Prostate gland (tissue), 2 donors: ENCODE results near the gene STT3A. TPM values are rescaled to one million over a fixed set of nuclear protein-coding genes. Genes with fewer than 3 reads are reported as not detected.

Experiments
- DNase-seq: peaks from one replicate; pipeline ENCODE4 v3.0.0-alpha.2; 2019; ENCODE audit warnings: low spot score
- H3K27ac ChIP-seq, 2 donors: fragments of 200-600 bp; sonication (generic); 2 replicates each; pipeline ENCODE4 v1.5.1; 2017 to 2019
- H3K27me3 ChIP-seq: fragments of 200-600 bp; sonication (generic); replicated peaks from 2 replicates; pipeline ENCODE4 v1.5.1; 2019; ENCODE audit not compliant: insufficient read depth
- H3K36me3 ChIP-seq, 2 donors: fragments of 200-600 bp; sonication (generic); 1 replicate in 1 of 2; 2 replicates in 1 of 2; pipeline versions ENCODE4 v1.5.1 to v1.8.1; 2017 to 2019
- H3K4me1 ChIP-seq: fragments of 200-600 bp; sonication (generic); replicated peaks from 2 replicates; pipeline ENCODE4 v1.5.1; 2019
- H3K4me3 ChIP-seq, 2 donors: fragments of 200-600 bp; sonication (generic); 2 replicates each; pipeline ENCODE4 v1.5.1; 2017 to 2019
- H3K9me3 ChIP-seq: fragments of 200-600 bp; sonication (generic); 2 replicates; pipeline ENCODE4 v1.5.1; 2017
- POLR2A ChIP-seq: fragments of 450-650 bp; IDR thresholded peaks from one replicate; pipeline ENCODE4 v1.6.1; 2016; ENCODE audit warnings: antibody characterized with exemption, mild to moderate bottlenecking
- POLR2AphosphoS5 ChIP-seq: sonication (generic); formaldehyde crosslinking; IDR thresholded peaks from one replicate; pipeline ENCODE4 v1.6.1; 2017; ENCODE audit warnings: antibody characterized with exemption
- WGBS: methylation state at CpG from one replicate; pipeline ENCODE4 v1.1.5; 2018; 5-methylcytosine and 5-hydroxymethylcytosine counted together
- intact Hi-C: fragments of 100-400 bp; cut with DNase I; formaldehyde crosslinking; loops from one replicate; pipeline ENCODE4 v1.14.2; 2022
- total RNA-seq, 2 donors: library from RNA; depleted of rRNA; stranded (reverse); fragments of >200 nt; gene quantifications; one replicate each; pipeline ENCODE4 v1.1.0, GENCODE V29; 2016
- TF ChIP-seq, protein P1 (sequence below), 4 experiments: fragments of 200-600 bp in 2 of 4; fragments of 450-650 bp in 2 of 4; sonication (generic) in 2 of 4; IDR thresholded peaks; 1 replicate in 3 of 4; 2 replicates in 1 of 4; pipeline ENCODE4 v1.5.1; 2016 to 2019; ENCODE audit warnings: antibody characterized with exemption in 4 of 4, mild to moderate bottlenecking in 2 of 4, moderate library complexity in 2 of 4

Gene STT3A
- total RNA-seq, 2 donors from 2014 or later: 90.1 to 124 TPM

DNA sequence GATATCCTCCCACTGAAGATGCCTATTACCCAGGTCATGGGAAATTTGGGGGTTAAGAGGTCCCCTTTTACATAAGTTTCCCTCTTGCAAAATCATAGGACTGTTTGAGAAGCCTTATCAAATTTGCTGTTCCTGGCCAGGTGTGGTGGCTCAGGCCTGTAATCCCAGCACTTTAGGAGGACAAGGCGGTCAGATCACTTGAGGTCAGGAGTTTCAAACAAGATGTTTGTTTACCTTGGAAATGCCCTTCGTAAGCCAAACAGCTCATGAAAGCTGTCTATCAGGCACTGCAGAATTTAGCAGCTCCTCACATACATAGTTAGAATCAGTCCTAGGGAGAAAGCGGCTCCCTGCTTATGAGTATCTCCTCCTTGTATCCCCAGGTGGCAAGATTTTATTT is 28.3 kb upstream of the STT3A start:
- Histone ChIP-seq H3K9me3 (no peaks in the 10 kb centered on the region), H3K27me3 (no peaks in the 10 kb centered on the region), H3K4me1 (no peaks in the 10 kb centered on the region), H3K27ac (no peak overlapping the region), H3K36me3 (no peaks in the 10 kb centered on the region), H3K4me3 (no peak overlapping the region)
- no peak for DNase-seq
- intact Hi-C loops: no loop called here
- whole genome bisulfite sequencing: 65% methylated on average over 3 of the region's 3 CpGs
- TF ChIP-seq POLR2AphosphoS5: peak; percentile 12
- TF ChIP-seq, protein P1, sequence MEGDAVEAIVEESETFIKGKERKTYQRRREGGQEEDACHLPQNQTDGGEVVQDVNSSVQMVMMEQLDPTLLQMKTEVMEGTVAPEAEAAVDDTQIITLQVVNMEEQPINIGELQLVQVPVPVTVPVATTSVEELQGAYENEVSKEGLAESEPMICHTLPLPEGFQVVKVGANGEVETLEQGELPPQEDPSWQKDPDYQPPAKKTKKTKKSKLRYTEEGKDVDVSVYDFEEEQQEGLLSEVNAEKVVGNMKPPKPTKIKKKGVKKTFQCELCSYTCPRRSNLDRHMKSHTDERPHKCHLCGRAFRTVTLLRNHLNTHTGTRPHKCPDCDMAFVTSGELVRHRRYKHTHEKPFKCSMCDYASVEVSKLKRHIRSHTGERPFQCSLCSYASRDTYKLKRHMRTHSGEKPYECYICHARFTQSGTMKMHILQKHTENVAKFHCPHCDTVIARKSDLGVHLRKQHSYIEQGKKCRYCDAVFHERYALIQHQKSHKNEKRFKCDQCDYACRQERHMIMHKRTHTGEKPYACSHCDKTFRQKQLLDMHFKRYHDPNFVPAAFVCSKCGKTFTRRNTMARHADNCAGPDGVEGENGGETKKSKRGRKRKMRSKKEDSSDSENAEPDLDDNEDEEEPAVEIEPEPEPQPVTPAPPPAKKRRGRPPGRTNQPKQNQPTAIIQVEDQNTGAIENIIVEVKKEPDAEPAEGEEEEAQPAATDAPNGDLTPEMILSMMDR (IDR thresholded peaks at IDR 0.05): no peak

DNA sequence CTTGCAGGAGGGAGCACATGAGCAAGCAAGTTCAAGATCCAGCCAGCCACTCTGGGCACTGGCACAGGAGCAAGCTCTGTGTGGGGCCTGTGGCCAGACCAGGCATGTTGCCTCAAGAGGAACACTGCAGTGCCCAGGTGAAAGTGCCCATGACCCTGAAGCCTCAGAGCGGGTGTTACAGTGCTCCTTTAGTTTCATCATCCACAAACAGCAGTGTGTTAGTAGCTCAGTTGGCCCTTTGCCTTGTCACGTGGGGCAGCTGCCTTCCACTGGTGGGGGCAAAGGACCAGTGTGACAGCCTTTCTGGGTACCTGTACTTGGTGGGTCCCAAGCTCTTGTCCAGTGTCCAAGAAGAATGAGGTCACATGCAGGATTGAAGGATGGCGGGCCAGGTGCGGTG is 26.4 kb upstream of the STT3A start:
- no peaks in the 10 kb centered on the region for H3K27me3 ChIP-seq
- H3K27ac ChIP-seq: no peak overlapping the region
- WGBS: 95% methylated on average over 4 of the region's 4 CpGs
- H3K36me3 ChIP-seq: no peaks in the 10 kb centered on the region
- DNase-seq: no peak
- no peaks in the 10 kb centered on the region for H3K9me3 ChIP-seq
- intact Hi-C loops: no loop called here
- no peak overlapping the region for H3K4me3 ChIP-seq
- H3K4me1 ChIP-seq: peaks cover 2% of the 10 kb centered on the region
- TF ChIP-seq POLR2AphosphoS5: no peak
- TF ChIP-seq, protein P1 (IDR thresholded peaks at IDR 0.05): no peak
- TF ChIP-seq POLR2A: no peak

DNA sequence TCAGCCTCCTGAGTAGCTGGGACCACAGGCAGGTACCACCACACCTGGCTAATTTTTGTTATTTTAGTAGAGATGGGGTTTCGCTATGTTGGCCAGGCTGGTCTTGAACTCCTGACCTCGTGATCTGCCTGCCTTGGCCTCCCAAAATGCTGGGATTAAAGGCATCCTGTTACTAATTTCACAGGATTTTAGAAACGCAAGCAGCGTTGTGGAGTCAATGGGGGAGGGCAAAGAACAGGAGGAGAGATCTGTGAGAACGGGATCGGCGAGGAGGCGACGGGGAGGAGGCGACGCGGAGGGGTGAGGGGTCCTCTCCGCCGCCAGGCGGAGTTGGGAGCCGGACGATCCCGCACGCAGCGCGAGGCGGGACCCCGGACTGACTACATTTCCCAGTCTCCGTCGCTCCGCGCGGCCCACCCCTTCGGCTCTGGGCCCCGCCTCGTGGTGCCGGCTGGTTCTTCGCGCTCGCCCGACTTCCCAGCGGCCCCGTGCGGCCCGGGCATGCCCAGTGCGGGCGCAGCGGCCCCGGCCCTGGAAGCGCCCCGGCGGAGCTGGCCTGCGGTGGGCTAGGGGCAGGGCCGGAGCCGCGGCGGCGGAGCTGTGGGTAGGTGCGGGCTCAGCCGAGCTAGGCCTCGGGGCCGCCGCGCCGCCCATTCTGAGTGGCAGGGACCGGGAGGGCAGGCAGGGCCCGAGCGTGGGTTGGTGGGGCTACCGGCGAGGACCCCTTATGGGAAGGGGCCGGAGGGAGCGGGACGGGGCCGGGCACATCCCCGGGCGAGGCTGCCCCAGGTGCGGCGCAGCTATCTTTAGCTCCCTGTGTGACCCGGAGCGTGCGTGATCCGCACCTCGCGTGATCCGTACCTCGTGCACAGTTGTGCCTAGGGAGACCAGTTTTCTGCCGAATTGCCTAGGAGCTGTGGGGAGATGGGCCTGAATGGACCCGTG is 23.4 kb upstream of the STT3A start, which contains the start of gene EI24:
TSS of gene EI24 (plus strand) at position 508 of the 945 bp plus-strand sequence. CDS start 3,051 bp downstream, outside the sequence.
- 1% methylated on average over 71 of the region's 83 CpGs for WGBS
- H3K4me3 ChIP-seq: peak within 1 kb of the TSS; percentile 73 to 91
- H3K27ac ChIP-seq: peak within 1 kb of the TSS; percentile 73 to 81
- TF ChIP-seq, protein P1 (IDR thresholded peaks at IDR 0.05): peak in 3 of 4 experiments; percentile 35 to 75 (median 65)
- peak; percentile 69 for TF ChIP-seq POLR2AphosphoS5
- TF ChIP-seq POLR2A: peak; percentile 63
- no peaks in the 10 kb centered on the region for H3K36me3 ChIP-seq
- no peaks in the 10 kb centered on the region for H3K27me3 ChIP-seq
- H3K4me1 ChIP-seq: peaks cover 2% of the 10 kb centered on the region
- intact Hi-C loops: no loop called here
- DNase-seq: peak; percentile 85
- H3K9me3 ChIP-seq: no peaks in the 10 kb centered on the region

DNA sequence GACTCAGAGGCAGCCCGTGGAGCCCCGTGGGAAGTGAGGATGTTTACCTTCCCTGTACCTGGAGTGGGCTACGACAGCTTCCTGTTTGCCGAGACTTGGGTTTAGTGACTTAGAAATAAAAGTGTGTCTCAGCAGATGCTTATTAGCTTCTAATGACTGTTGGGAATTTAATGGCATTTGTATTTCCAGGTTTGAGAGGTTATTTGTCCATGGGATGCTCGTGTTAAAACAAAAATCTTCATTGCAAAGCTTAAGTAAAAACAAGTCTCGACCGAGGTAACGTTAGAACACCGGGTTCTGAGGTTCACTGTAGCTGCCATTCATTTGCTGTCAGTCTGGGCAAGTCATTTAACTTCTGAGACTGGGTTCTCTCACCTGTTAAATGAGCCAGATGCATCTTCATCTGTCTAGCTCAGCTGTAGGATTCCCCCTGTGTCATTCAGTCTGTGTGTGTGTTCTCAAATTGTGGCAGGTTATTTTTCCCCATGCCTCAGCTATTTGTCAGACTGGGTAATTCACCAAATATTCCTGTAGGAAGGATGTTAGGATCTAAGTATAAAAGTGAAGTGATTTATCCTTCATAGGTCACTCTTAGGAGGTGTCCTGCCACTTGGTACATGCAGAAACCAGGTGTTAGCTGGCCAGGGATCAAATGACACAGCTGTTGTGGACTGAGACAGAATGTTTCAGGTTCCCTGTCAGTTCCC is 22.6 kb upstream of the STT3A start:
- H3K27ac ChIP-seq: peak overlapping the region; percentile 73 to 81
- intact Hi-C loops: no loop called here
- H3K36me3 ChIP-seq: no peaks in the 10 kb centered on the region
- WGBS: 2% methylated on average over 9 of the region's 9 CpGs
- peaks cover 2% of the 10 kb centered on the region for H3K4me1 ChIP-seq
- TF ChIP-seq, protein P1 (IDR thresholded peaks at IDR 0.05): no peak
- TF ChIP-seq POLR2AphosphoS5 (no peak), POLR2A (no peak)
- H3K27me3 ChIP-seq: no peaks in the 10 kb centered on the region
- peak overlapping the region; percentile 73 to 91 for H3K4me3 ChIP-seq
- H3K9me3 ChIP-seq: no peaks in the 10 kb centered on the region
- no peak for DNase-seq
